ENCODE measurements around the gene MARCHF4.

Gene MARCHF4, protein sequence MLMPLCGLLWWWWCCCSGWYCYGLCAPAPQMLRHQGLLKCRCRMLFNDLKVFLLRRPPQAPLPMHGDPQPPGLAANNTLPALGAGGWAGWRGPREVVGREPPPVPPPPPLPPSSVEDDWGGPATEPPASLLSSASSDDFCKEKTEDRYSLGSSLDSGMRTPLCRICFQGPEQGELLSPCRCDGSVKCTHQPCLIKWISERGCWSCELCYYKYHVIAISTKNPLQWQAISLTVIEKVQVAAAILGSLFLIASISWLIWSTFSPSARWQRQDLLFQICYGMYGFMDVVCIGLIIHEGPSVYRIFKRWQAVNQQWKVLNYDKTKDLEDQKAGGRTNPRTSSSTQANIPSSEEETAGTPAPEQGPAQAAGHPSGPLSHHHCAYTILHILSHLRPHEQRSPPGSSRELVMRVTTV

DNA sequence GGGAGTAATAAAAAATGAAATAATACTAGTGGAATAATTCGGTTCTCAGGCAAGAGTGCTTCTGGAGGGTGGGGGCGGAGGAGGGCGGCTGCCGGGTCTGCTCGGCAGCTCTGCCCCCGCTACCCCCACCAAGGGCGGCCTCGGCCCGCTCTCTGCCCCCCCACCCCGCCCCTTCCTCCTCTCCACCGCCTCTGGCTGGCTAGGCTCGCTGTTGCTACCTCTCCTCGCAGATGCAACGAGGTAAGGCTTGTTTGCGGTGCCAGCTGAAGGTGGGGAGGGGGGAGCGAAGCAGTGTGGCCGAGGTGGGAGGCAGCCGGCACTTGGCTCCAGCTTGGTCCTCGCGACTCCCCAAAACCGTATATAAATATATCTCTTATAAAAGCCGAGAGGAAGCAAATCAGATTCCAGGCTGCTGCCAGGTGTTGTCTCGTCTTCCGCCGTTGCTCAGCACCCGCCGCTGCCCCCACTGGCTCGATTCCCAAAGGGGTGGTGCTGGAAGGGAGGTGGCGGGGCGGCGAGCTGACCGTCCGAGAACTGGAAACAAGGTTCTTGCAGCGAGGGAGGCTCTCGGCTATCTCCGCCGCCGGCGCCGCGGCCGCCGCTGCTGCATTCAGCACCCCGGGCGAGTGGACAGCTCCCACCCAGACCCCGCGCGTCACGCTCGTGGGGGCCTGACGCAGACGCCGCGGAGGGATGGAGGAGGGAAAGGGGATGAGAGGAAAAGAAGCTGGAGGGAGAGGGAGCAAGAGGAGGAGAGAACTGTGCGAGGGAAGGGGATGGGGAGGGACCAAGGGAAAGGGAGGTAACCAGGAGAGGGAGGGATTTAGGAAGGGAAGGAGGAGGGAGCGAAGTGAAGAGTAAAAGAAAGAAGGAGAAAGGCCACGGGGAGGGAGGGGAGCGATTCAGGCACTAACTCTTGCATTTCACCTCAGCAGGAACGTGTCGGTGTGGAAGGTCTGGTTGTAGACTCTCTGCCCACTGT is at the start of gene MARCHF4:
TSS of gene MARCHF4 (minus strand) at position 763 of the 982 bp plus-strand sequence. CDS start 2,223 bp downstream, outside the sequence.
- H3K27me3 ChIP-seq (ENCODE audit: control insufficient read depth in 2 of 2, insufficient read depth in 2 of 2, low read length in 2 of 2) = peaks cover 29 to 30% of the 10 kb centered on the region in 2 donors
- no peak within 1 kb of the TSS for H3K4me3 ChIP-seq (ENCODE audit: low read length in 2 of 2)
- H3K27ac ChIP-seq (ENCODE audit: low read depth in 2 of 2, low read length in 2 of 2) = no peak within 1 kb of the TSS
- H3K36me3 ChIP-seq (ENCODE audit: control insufficient read depth in 2 of 2, insufficient read depth in 2 of 2, low read length in 2 of 2) = no peaks in the 10 kb centered on the region
- no peaks in the 10 kb centered on the region for H3K9me3 ChIP-seq (ENCODE audit: control insufficient read depth in 2 of 2, low read length in 2 of 2)
- no peaks in the 10 kb centered on the region for H3K4me1 ChIP-seq (ENCODE audit: control insufficient read depth in 2 of 2, insufficient read depth in 2 of 2, low read length in 2 of 2)
- no peak within 1 kb of the TSS for H3K9ac ChIP-seq (ENCODE audit: low read depth in 1 of 2, low read length in 2 of 2)

DNA sequence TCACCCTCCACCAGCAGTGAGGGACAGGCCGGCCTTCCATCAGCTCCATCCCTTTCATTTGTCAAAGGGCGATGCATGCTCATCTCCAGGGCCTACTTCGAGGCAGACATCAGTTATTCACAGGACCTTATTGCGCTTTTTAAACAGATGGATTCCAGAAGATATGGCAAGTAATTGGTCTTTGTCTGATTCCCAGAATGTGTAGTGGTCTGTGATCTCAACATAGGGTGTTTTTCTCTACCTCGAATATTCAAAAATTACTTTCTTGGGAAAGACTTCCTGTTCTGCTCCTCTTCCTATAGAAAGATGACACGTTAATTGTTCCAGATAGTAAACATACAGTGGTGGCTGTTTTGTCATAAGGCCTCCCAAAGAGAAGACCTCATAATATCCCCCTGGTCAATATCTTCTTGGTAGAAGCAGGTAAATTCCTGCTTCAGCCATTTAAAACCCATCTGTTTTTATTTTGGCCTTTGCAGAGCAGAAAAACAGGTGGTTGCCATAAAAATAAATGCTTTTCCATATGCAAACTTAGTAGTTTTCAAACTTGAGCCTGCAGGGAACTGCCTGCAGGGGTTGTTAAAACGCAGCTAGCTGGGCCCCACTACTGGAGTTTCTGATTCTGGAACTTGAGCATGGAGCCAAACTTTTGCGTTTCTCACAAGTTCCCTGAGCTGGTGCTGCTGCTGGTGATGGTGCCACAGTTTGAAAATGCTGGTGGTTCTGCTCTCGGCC is 48.3 kb upstream of the MARCHF4 start:
- Histone ChIP-seq H3K4me3 (ENCODE audit: low read length in 2 of 2) (no peak overlapping the region), H3K36me3 (ENCODE audit: control insufficient read depth in 2 of 2, insufficient read depth in 2 of 2, low read length in 2 of 2) (peaks cover 53 to 57% of the 10 kb centered on the region in 2 donors), H3K9ac (ENCODE audit: low read depth in 1 of 2, low read length in 2 of 2) (no peak overlapping the region), H3K4me1 (ENCODE audit: control insufficient read depth in 2 of 2, insufficient read depth in 2 of 2, low read length in 2 of 2) (no peaks in the 10 kb centered on the region), H3K27me3 (ENCODE audit: control insufficient read depth in 2 of 2, insufficient read depth in 2 of 2, low read length in 2 of 2) (no peaks in the 10 kb centered on the region), H3K9me3 (ENCODE audit: control insufficient read depth in 2 of 2, low read length in 2 of 2) (no peaks in the 10 kb centered on the region), H3K27ac (ENCODE audit: low read depth in 2 of 2, low read length in 2 of 2) (no peak overlapping the region)

DNA sequence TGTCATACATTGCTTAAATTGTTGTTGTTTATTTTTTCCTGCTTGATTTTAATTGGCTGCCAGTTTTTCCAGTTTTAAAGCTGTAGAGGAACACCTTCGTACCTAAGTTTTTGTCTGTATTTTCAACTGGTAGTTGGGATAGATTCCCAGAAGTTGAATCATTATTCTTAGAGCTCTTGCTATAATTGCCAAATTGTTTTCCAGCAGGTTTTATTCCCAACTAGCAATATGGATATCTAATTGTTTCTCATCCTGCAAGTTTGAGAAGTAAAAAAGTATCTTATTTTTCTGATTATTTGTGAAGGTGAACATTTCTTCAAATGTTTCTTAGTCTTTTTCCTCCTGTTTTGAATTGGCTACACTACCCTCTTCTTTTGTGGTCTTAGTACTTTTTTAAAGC is 46.7 kb upstream of the MARCHF4 start:
- Histone ChIP-seq H3K4me3 (ENCODE audit: low read length in 2 of 2) (no peak overlapping the region), H3K27ac (ENCODE audit: low read depth in 2 of 2, low read length in 2 of 2) (no peak overlapping the region), H3K27me3 (ENCODE audit: control insufficient read depth in 2 of 2, insufficient read depth in 2 of 2, low read length in 2 of 2) (no peaks in the 10 kb centered on the region), H3K36me3 (ENCODE audit: control insufficient read depth in 2 of 2, insufficient read depth in 2 of 2, low read length in 2 of 2) (peaks cover 48 to 52% of the 10 kb centered on the region in 2 donors), H3K9ac (ENCODE audit: low read depth in 1 of 2, low read length in 2 of 2) (no peak overlapping the region), H3K4me1 (ENCODE audit: control insufficient read depth in 2 of 2, insufficient read depth in 2 of 2, low read length in 2 of 2) (no peaks in the 10 kb centered on the region), H3K9me3 (ENCODE audit: control insufficient read depth in 2 of 2, low read length in 2 of 2) (no peaks in the 10 kb centered on the region)

DNA sequence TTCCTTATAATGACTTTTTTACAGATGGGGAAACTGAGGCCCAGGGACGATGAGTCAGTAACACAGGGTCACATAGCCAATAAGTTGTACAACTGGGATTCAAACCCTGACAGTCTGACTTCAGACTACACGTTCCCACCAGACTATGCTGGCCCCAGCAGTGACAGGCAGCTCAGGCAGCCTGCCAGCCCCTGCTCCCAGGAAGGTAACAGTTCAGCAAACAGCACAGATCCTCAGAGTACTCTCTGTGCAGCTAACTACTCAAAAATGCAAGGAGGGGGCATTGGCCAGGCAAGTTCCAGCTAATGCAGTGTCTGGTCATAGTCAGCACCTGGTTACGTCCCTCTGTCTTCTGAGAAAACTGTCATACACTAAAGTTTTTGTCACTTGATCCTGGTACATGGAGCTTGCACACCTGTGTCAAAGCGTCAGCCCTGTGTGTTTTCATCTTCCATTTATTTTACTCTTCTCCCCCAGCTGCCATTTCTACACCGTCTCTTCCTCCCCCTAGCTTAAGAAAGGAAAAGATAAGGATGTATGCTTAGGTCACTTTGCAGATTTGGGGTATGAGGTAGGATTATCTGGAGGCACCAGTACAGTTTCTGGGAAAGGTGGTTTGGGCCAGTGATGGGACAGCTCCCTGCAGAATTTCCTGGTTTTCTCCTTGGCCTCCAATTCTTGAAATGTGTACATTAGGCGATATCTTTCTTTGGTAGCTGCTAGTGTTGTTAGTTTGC is 44.5 kb upstream of the MARCHF4 start:
- Histone ChIP-seq H3K36me3 (ENCODE audit: control insufficient read depth in 2 of 2, insufficient read depth in 2 of 2, low read length in 2 of 2) (peaks cover 27 to 30% of the 10 kb centered on the region in 2 donors), H3K9me3 (ENCODE audit: control insufficient read depth in 2 of 2, low read length in 2 of 2) (no peaks in the 10 kb centered on the region), H3K4me1 (ENCODE audit: control insufficient read depth in 2 of 2, insufficient read depth in 2 of 2, low read length in 2 of 2) (no peaks in the 10 kb centered on the region), H3K4me3 (ENCODE audit: low read length in 2 of 2) (no peak overlapping the region), H3K27ac (ENCODE audit: low read depth in 2 of 2, low read length in 2 of 2) (no peak overlapping the region), H3K27me3 (ENCODE audit: control insufficient read depth in 2 of 2, insufficient read depth in 2 of 2, low read length in 2 of 2) (no peaks in the 10 kb centered on the region), H3K9ac (ENCODE audit: low read depth in 1 of 2, low read length in 2 of 2) (no peak overlapping the region)

DNA sequence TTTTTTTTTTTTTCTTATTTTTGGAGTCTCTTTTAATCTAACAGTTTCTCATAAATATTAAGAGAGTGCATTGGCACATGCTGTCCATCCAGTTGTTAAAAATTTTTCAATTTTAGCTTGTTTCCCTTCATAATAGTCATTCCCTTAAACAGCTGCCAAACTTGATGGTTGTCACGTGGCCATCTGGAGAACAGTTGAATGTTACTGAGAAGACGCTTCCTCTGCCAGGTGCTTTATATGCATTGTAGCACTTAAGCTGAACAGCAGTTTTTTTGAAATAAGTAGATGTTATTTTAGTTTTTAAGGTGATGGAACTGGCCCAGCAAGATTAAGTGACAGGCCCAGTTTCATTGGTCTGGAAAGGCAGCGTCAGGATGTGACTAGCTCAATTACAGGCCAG is 43.3 kb upstream of the MARCHF4 start:
- Histone ChIP-seq H3K27ac (ENCODE audit: low read depth in 2 of 2, low read length in 2 of 2) (no peak overlapping the region), H3K4me1 (ENCODE audit: control insufficient read depth in 2 of 2, insufficient read depth in 2 of 2, low read length in 2 of 2) (no peaks in the 10 kb centered on the region), H3K4me3 (ENCODE audit: low read length in 2 of 2) (no peak overlapping the region), H3K9ac (ENCODE audit: low read depth in 1 of 2, low read length in 2 of 2) (no peak overlapping the region), H3K9me3 (ENCODE audit: control insufficient read depth in 2 of 2, low read length in 2 of 2) (no peaks in the 10 kb centered on the region), H3K27me3 (ENCODE audit: control insufficient read depth in 2 of 2, insufficient read depth in 2 of 2, low read length in 2 of 2) (no peaks in the 10 kb centered on the region), H3K36me3 (ENCODE audit: control insufficient read depth in 2 of 2, insufficient read depth in 2 of 2, low read length in 2 of 2) (peaks cover 24 to 26% of the 10 kb centered on the region in 2 donors)

DNA sequence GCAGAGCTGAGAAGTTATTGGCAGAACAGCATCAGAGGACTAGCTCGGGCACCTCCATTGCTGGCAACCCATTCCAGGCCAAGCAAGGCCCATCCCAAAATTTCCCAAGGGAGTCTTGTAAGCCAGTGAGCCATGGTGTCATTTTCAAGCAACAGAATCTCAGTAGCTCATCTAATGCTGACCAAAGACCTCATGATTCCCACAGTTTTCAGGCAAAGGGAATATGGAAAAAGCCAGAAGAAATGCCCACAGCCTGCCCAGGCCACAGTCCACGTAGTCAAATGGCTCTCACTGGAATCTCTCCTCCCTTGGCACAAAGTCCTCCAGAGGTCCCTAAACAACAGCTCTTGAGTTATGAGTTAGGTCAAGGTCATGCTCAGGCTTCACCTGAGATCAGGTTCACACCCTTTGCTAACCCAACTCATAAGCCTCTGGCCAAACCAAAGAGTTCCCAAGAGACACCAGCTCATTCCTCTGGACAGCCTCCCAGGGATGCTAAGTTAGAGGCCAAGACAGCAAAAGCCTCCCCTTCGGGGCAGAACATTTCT is 42.6 kb upstream of the MARCHF4 start:
- no peaks in the 10 kb centered on the region for H3K27me3 ChIP-seq (ENCODE audit: control insufficient read depth in 2 of 2, insufficient read depth in 2 of 2, low read length in 2 of 2)
- no peaks in the 10 kb centered on the region for H3K4me1 ChIP-seq (ENCODE audit: control insufficient read depth in 2 of 2, insufficient read depth in 2 of 2, low read length in 2 of 2)
- H3K36me3 ChIP-seq (ENCODE audit: control insufficient read depth in 2 of 2, insufficient read depth in 2 of 2, low read length in 2 of 2) = peaks cover 19 to 21% of the 10 kb centered on the region in 2 donors
- H3K27ac ChIP-seq (ENCODE audit: low read depth in 2 of 2, low read length in 2 of 2) = no peak overlapping the region
- H3K9me3 ChIP-seq (ENCODE audit: control insufficient read depth in 2 of 2, low read length in 2 of 2) = no peaks in the 10 kb centered on the region
- H3K9ac ChIP-seq (ENCODE audit: low read depth in 1 of 2, low read length in 2 of 2) = no peak overlapping the region
- no peak overlapping the region for H3K4me3 ChIP-seq (ENCODE audit: low read length in 2 of 2)

DNA sequence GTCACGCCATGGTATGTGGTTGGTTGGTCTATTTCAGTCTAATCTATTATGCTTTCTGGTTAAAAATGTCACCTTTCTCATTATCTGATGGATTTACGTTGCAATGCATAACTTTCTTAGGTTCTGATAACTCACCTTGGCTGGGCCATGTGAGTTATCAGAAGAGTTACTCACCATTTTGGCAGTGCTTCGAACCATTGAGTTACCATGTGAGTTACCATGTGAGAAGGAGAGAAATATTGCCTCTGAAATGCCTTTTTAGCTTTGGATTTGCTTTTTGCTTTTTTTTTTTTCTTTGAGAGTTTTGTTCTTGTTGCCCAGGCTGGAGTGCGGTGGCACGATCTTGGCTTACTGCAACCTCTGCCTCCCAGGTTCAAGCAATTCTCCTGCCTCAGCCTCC is 41.6 kb upstream of the MARCHF4 start:
- Histone ChIP-seq H3K27ac (ENCODE audit: low read depth in 2 of 2, low read length in 2 of 2) (no peak overlapping the region), H3K27me3 (ENCODE audit: control insufficient read depth in 2 of 2, insufficient read depth in 2 of 2, low read length in 2 of 2) (no peaks in the 10 kb centered on the region), H3K9me3 (ENCODE audit: control insufficient read depth in 2 of 2, low read length in 2 of 2) (no peaks in the 10 kb centered on the region), H3K36me3 (ENCODE audit: control insufficient read depth in 2 of 2, insufficient read depth in 2 of 2, low read length in 2 of 2) (peaks cover 19 to 21% of the 10 kb centered on the region in 2 donors), H3K4me3 (ENCODE audit: low read length in 2 of 2) (no peak overlapping the region), H3K9ac (ENCODE audit: low read depth in 1 of 2, low read length in 2 of 2) (no peak overlapping the region), H3K4me1 (ENCODE audit: control insufficient read depth in 2 of 2, insufficient read depth in 2 of 2, low read length in 2 of 2) (no peaks in the 10 kb centered on the region)

DNA sequence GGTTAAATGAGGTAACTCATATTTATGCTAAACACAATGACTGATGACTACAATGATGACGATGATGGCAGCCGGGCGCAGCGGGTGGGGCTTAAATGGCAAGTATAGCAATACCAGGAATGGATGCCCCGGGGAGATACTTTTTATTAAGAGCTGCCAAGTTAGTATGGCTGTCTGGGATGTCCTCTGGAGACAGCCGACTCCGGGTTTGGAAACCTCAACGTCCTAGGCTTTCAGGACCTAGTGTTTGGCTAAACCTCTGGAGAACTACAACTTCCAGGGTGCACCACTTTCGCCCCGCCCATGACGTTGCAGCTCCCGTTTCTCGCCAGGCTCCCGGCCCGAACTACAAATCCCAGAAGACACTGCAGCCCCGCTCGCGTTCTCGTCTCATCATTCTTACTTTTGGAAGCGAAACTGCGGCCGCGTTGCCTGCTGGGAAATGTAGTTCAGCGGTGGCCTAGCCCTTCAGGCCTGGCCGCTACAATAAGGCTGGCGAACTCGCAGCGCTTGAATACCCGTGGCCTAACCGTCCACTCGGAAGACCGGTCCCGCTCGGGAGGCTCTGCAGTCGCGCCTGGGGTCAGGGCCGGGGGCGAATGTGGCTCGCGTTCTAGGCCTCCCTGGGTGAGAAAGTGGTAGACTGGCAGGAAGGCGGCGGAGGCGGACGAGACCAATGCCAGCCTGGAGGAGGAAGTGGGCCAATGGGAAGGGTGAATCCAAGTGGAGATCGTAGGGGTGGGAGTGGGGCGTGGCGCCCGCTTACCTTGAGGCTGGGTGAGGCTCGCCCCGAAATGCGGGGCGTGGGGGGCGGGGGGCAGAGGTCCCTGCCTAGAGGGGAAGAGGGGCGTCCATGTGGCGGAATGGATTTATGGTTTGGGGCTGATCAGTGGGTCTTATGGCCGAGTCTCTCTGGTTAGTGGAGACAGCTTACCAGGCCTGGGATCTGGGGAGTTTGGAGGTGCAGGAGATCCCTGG is 40.0 kb upstream of the MARCHF4 start, which contains the start of gene SMARCAL1:
TSS of gene SMARCAL1 (plus strand) at position 463 of the 978 bp plus-strand sequence. CDS start 2,221 bp downstream, outside the sequence.
- H3K4me3 ChIP-seq (ENCODE audit: low read length in 2 of 2) = peak within 1 kb of the TSS; percentile 92 to 98
- H3K27me3 ChIP-seq (ENCODE audit: control insufficient read depth in 2 of 2, insufficient read depth in 2 of 2, low read length in 2 of 2) = peaks cover 0 to 2% of the 10 kb centered on the region in 2 donors

More for the DNA sequence above, 40.0 kb upstream of the MARCHF4 start, which contains the start of gene SMARCAL1:
- Histone ChIP-seq H3K4me1 (ENCODE audit: control insufficient read depth in 2 of 2, insufficient read depth in 2 of 2, low read length in 2 of 2) (no peaks in the 10 kb centered on the region), H3K9ac (ENCODE audit: low read depth in 1 of 2, low read length in 2 of 2) (peak within 1 kb of the TSS; percentile 95 to 96), H3K9me3 (ENCODE audit: control insufficient read depth in 2 of 2, low read length in 2 of 2) (no peaks in the 10 kb centered on the region), H3K36me3 (ENCODE audit: control insufficient read depth in 2 of 2, insufficient read depth in 2 of 2, low read length in 2 of 2) (peaks cover 19 to 21% of the 10 kb centered on the region in 2 donors), H3K27ac (ENCODE audit: low read depth in 2 of 2, low read length in 2 of 2) (peak within 1 kb of the TSS; percentile 95 to 97)

All from mucosa of rectum (tissue), 2 donors.